GM19372 (cell line): ENCODE data around the gene SCEL.

Experiments used
- ATAC-seq: cut with Tn5 transposase; IDR thresholded peaks from one replicate; pipeline ENCODE4 v1.9.1; 2021; ENCODE audit warnings: mild to moderate bottlenecking, low read depth, moderate library complexity; ENCODE audit not compliant: unreplicated experiment

Gene SCEL

GRCh38 chr13:77548594-77548993 is 13.1 kb downstream of the SCEL start:
- no peak for ATAC-seq

DNA sequence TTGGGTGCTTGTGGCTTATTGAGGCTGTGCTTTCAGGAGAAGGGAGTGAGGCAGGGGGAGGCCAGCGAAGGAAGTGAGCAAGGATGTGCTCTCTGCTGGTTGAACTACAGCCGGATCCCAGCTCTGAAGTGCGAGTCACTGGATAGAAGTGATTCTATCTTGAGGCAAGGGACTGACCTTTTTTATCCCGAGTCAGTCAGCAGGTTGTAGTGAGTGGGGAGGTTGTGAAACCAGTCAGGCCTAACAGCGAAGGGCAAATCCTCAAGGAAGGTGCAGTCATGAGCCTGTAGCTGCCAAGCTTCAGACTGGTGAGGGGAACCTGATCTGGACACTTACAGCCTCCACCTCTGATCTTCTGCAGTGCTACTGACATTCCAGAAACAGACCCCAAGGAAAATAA is 18.6 kb downstream of the SCEL start:
- no peak for ATAC-seq

- ATAC-seq, result no peak
Measured at GRCh38 chr13:77555246-77555645, 19.7 kb downstream of the SCEL start.

- no peak for ATAC-seq
Measured at GRCh38 chr13:77558016-77558415, 22.5 kb downstream of the SCEL start.

DNA sequence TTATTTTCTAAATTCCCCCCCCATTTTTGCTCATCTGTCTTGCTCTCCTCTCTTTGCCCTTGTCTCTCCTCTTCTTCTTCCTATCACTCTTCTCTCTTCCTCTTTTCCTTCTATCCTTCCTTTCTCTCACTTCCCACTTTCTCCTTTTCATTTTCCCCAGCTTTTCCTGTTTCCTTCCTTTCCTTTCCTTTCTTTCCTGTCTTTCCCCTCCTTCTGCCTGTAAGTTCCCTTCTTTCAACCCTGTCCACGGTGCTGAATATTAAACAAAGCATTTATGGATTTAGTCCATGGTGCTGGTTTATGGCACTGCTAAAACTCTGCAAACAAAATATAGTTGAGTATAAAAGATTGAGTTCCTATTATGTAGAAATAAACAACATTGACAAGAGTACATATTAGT is 27.6 kb downstream of the SCEL start:
- no peak for ATAC-seq

GRCh38 chr13:77565635-77566034 is 30.1 kb downstream of the SCEL start:
- peak; percentile 76 for ATAC-seq

GRCh38 chr13:77571956-77572355 is 36.5 kb downstream of the SCEL start:
- ATAC-seq, result no peak

GRCh38 chr13:77574096-77574495 is 38.6 kb downstream of the SCEL start:
- no peak for ATAC-seq

- ATAC-seq, result no peak
Measured at GRCh38 chr13:77579959-77580358, 44.5 kb downstream of the SCEL start.

DNA sequence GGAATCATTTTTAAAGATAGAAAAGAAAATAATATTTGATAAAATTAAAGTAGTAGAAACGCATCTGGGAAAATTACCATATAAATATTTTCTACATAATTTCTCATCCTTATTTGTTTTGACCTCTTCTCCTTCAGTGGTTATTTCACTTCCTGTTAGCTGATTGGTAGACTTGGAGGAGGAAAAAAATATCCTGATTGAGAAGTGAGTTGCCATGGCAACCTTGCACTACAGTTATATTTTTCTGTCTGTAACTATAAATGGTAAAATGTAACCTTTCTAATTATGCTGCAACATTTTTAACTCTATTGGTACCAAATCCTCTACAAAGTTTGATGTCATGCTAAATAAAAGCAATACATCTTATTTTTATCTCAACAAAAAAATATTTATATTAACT is 45.2 kb downstream of the SCEL start:
- no peak for ATAC-seq

- ATAC-seq, result no peak
Measured at GRCh38 chr13:77583581-77583980, 48.1 kb downstream of the SCEL start.

- no peak for ATAC-seq
Measured at GRCh38 chr13:77584106-77584505, 48.6 kb downstream of the SCEL start.

DNA sequence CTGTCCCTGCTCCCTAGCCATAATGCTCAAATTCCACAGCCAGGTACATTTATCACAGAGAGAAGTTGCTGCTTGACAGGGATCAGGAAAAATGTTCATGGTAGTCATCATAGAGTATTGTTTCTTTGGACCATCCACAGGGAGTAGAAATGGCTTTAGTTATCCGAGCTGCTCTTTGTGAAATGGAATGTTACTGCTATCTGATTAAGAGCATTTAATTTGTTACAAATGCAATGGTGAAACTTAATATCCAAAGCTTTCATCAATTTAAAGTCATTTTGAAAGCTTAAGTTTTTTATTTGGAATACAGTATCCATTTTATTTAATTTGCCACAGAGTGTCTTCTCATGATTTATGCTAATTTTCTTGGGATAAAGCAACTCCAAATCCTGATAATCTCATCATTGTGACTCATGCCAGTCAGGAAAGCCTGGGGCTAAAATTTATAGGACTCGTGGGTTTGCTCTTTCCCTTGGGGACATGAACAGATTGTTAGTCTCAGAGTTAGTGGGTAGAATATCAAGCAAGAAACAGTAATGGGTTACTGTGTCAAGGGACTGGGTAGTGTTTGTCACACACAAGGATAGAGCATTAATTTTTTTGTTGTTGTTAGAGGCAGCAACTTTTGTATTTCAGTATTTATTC is 59.8 kb downstream of the SCEL start:
- ATAC-seq, result no peak

DNA sequence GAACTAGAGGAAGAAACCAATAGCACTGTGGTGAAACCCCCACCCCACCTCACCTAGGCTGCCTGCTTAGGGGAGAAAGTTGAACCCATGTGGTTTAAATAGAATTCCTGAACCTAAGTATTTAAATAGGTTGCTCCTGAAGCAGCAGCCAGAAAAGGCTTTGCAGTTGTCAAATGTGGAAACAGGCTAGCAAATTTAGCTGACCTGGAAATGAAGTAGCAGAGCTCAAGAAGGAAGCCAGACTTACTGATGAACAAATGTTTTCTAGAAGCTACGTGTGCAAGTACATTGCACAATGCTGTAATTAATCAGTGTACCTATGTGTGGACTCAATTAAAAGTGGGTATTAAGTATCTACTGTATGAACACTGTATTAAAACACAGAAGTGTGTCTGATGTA is 61.3 kb downstream of the SCEL start:
- ATAC-seq, result no peak

GRCh38 chr13:77599351-77599750 is 63.8 kb downstream of the SCEL start:
- ATAC-seq, result no peak

DNA sequence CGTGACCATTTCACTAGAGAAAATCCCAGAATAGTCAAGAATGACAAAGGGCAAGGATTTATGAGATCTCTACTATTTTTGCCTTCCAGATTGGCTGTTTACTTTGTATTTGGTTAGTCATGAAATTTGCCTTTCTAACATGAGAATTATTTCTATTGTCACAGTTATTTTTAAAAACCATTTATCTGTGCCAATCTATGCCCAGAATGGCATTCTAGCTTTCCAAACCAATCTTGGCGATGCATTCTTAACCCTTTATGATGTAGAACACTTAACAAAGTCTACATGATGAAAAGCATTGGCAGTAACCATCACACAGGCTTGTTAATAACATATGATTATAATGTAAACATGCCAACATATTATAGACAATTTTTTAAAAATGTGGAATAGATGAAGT is 65.2 kb downstream of the SCEL start:
- ATAC-seq, result no peak

GRCh38 chr13:77611068-77611467 is 75.6 kb downstream of the SCEL start:
- no peak for ATAC-seq

DNA sequence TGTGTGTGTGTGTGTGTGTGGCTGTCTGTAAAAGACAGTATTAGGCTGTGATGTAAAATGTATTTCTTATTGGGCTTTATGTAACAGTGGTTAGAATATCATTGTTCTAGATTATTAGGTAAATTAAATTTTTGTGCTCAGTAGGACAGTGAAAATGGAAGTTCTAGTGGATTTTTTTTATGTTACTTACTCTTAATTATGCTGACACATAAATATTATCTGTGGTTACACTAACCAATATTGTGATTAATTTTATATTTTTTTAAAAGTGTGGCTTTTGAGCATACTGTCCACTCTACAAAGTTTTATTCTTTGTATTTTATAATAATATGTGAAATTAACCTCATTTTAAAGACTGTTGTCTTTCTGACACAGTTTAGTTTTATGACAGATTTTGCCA is 80.5 kb downstream of the SCEL start:
- no peak for ATAC-seq

DNA sequence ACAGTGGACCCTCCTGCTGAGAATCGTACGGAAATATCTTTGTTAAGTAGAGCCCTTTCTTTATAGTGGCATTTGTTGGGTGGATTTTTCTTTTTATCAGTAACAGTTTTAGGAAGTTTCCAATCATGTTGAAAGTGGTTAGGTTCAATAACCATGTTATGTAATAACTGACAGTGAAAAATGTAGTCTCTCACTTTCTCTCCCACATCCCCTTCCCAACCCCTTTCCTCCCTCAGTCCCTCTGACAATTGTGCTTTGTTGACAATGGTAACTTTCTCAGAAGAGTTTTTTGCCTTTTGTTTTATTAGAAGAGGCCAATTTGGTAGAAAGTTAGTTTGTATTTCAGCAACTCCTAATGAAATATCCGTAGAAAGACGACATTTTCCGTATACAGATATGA is 84.1 kb downstream of the SCEL start:
- no peak for ATAC-seq

DNA sequence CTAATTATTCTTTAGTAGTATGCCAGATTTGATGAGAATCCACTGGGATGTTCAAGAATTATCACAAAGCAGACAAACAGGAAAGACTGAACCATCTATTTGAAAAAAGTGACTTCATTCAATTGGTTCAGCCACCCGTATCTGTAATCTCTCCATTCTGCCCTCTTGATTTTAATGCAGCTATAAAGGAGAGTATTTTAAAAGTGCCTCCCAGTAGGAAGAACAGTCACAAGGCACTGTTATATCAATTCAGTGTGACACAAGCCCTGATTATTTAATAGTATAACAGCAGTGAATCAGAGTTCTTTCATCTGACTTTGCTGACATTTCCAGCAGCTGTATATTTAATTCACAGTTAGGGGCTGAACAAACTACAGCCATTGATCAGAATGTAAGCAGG is 84.6 kb downstream of the SCEL start:
- no peak for ATAC-seq

- ATAC-seq, result no peak
Measured at GRCh38 chr13:77623806-77624205, 88.3 kb downstream of the SCEL start.

- no peak for ATAC-seq
Measured at GRCh38 chr13:77628170-77628569, 92.7 kb downstream of the SCEL start.

DNA sequence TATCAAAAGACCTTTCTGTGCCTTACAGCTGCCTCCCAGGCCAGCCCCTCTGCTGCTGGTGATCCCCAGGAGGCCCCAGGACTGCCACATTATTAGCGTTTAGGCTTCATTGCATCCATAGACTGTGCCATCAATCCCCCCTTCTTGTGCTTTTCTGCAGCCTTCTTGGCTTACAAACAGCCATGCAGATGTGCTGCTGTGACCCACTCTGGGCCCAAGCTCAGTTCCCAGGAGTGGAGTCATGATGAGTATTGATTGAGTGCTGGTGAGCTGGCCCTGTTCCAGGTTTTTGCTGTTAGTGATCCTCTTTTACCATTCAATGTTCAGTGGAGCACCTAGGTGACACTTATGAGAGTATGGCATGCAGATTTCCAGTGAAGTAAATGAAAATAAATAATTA is 102.1 kb downstream of the SCEL start:
- no peak for ATAC-seq
